Mesendoderm (in vitro differentiated cells): ENCODE data around the gene AKAP6.

Source experiments
- DNase-seq: peaks from one replicate; pipeline ENCODE4 v3.0.0; 2013
- H2AK5ac ChIP-seq: 2 replicates; pipeline ENCODE4 v1.6.1; 2013; ENCODE audit warnings: low read length, inconsistent platforms
- H2BK120ac ChIP-seq: 2 replicates; pipeline ENCODE4 v1.6.1; 2013; ENCODE audit warnings: low read depth, mild to moderate bottlenecking, low read length, moderate library complexity, mixed read lengths
- H2BK15ac ChIP-seq: replicated peaks from 2 replicates; pipeline ENCODE4 v1.6.1; 2013; ENCODE audit warnings: low read depth, mild to moderate bottlenecking, moderate library complexity
- H2BK5ac ChIP-seq: 2 replicates; pipeline ENCODE4 v1.6.1; 2013; ENCODE audit warnings: low read length, inconsistent platforms
- H3K18ac ChIP-seq: 2 replicates; pipeline ENCODE4 v1.6.1; 2013; ENCODE audit warnings: mild to moderate bottlenecking, low read length, mixed read lengths
- H3K23ac ChIP-seq: one replicate; pipeline ENCODE4 v1.6.1; 2013; ENCODE audit warnings: low read length
- H3K27ac ChIP-seq: 2 replicates; pipeline ENCODE4 v1.5.1; 2013; ENCODE audit warnings: low read depth, mild to moderate bottlenecking, inconsistent platforms, low read length, moderate library complexity
- H3K27me3 ChIP-seq: 2 replicates; pipeline ENCODE4 v1.6.1; 2013; ENCODE audit warnings: low read length, control low read depth, mild to moderate bottlenecking, inconsistent platforms; ENCODE audit not compliant: insufficient read depth, poor library complexity
- H3K36me3 ChIP-seq: 2 replicates; pipeline ENCODE4 v1.6.1; 2013; ENCODE audit warnings: low read length, inconsistent platforms; ENCODE audit not compliant: control insufficient read depth, insufficient read depth
- H3K4ac ChIP-seq: one replicate; pipeline ENCODE4 v1.6.1; 2013; ENCODE audit warnings: low read depth, mild to moderate bottlenecking, low read length, moderate library complexity
- H3K4me1 ChIP-seq: 2 replicates; pipeline ENCODE4 v1.6.1; 2013; ENCODE audit warnings: low read depth, low read length, inconsistent platforms; ENCODE audit not compliant: control insufficient read depth
- H3K4me2 ChIP-seq: 2 replicates; pipeline ENCODE4 v1.6.1; 2013; ENCODE audit warnings: low read length
- H3K4me3 ChIP-seq: 2 replicates; pipeline ENCODE4 v1.5.1; 2013; ENCODE audit warnings: mild to moderate bottlenecking, low read length
- H3K56ac ChIP-seq: one replicate; pipeline ENCODE4 v1.6.1; 2013; ENCODE audit warnings: low read length
- H3K79me1 ChIP-seq: 2 replicates; pipeline ENCODE4 v1.6.1; 2013; ENCODE audit warnings: low read length, inconsistent platforms
- H3K79me2 ChIP-seq: 2 replicates; pipeline ENCODE4 v1.6.1; 2013; ENCODE audit warnings: mild to moderate bottlenecking, low read length; ENCODE audit not compliant: control insufficient read depth, insufficient read depth
- H3K9ac ChIP-seq: 2 replicates; pipeline ENCODE4 v1.6.1; 2013; ENCODE audit warnings: low read length, inconsistent platforms
- H4K5ac ChIP-seq: one replicate; pipeline ENCODE4 v1.6.1; 2013; ENCODE audit warnings: low read length
- H4K8ac ChIP-seq: one replicate; pipeline ENCODE4 v1.6.1; 2013; ENCODE audit warnings: low read depth, mild to moderate bottlenecking, control low read depth, low read length, moderate library complexity
- WGBS: extraction: QIAGEN DNeasy Blood & Tissue Kit; methylation state at CpG from one replicate; pipeline ENCODE4 v1.1.7; 2013; ENCODE audit warnings: low lambda C conversion rate, missing lambda C conversion rate; ENCODE audit not compliant: insufficient coverage; ENCODE audit errors: extremely low coverage; 5-methylcytosine and 5-hydroxymethylcytosine counted together

Gene AKAP6

DNA sequence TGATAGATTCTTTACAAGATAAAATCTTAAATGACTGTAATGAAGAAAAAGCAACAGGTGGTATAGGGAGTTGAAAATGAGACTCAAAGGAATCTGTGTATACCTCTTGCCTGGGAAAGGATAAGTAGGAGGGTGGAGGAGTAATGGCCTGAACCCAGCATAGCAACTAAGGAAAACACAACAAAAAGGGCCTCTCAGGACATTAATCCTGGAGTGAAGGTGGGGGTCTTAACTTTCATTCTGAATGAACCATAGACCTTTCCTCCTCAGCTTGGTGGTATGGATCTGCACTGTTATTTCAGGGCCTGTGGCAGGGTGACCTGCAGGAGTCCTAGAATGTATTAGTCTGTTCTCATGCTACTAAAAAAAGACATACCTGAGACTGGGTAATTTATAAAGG, 185.6 kb downstream of the AKAP6 start:
- Histone ChIP-seq H3K4me3 (no peak overlapping the region), H3K56ac (no peak overlapping the region), H2BK120ac (no peak overlapping the region), H3K4me1 (no peaks in the 10 kb centered on the region), H2BK15ac (no peak overlapping the region), H3K36me3 (no peaks in the 10 kb centered on the region), H3K27me3 (no peaks in the 10 kb centered on the region), H3K9ac (no peak overlapping the region), H2AK5ac (no peak overlapping the region), H2BK5ac (no peak overlapping the region), H3K27ac (no peak overlapping the region), H4K8ac (no peak overlapping the region), H3K79me1 (no peaks in the 10 kb centered on the region), H3K18ac (no peak overlapping the region), H4K5ac (no peak overlapping the region), H3K79me2 (no peaks in the 10 kb centered on the region), H3K4me2 (no peak overlapping the region), H3K4ac (peak overlapping the region; percentile 4), H3K23ac (no peak overlapping the region)
- no peak for DNase-seq

DNA sequence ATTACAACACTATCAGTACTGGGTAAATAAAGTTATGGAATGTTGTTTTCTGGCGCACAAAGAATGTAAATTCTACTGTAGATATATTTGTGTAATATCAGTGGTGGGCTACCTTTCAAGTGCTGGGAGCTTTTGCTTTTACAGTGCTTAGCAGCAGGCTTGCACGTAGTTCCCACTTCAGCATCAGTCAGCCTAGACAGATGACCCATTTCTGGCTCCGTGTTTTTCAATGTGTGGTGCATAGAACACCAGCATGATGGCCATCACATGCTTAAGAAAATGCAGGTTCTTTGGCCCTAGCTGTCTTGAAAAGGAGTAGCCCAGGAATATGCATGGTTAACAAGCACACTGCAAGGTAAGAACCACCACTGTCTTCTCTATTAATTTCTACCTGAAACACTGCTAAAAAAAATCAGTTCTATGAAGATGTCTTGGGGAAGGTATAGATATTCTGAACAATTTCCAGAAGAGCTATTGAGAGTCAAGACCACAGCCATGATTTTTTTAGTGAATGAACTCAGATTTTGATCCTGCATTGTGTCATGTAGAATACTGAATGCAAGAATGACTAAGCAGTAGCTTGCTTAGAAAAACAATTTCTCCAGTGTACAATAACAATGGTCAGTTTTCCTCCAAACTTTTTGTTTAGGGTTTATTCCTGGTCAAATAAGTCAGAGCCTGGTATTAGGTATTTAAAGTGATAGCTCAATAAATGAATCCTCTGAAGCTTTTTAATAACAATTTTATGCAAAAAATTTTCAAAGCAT, 195.7 kb downstream of the AKAP6 start:
- H3K79me1 ChIP-seq = no peaks in the 10 kb centered on the region
- H3K56ac ChIP-seq = no peak overlapping the region
- no peak overlapping the region for H2BK15ac ChIP-seq
- no peak overlapping the region for H2BK5ac ChIP-seq
- H3K9ac ChIP-seq = no peak overlapping the region
- H2BK120ac ChIP-seq = no peak overlapping the region
- no peak overlapping the region for H3K18ac ChIP-seq
- no peak overlapping the region for H3K27ac ChIP-seq
- H3K4ac ChIP-seq = no peak overlapping the region
- DNase-seq = no peak
- no peaks in the 10 kb centered on the region for H3K27me3 ChIP-seq
- H3K79me2 ChIP-seq = no peaks in the 10 kb centered on the region
- no peak overlapping the region for H2AK5ac ChIP-seq
- no peak overlapping the region for H3K23ac ChIP-seq
- WGBS = no CpG with 5 or more reads among the region's 3 CpGs
- H3K4me1 ChIP-seq = no peaks in the 10 kb centered on the region
- H3K36me3 ChIP-seq = no peaks in the 10 kb centered on the region
- H4K8ac ChIP-seq = no peak overlapping the region
- H3K4me3 ChIP-seq = no peak overlapping the region
- H4K5ac ChIP-seq = no peak overlapping the region
- no peak overlapping the region for H3K4me2 ChIP-seq

DNA sequence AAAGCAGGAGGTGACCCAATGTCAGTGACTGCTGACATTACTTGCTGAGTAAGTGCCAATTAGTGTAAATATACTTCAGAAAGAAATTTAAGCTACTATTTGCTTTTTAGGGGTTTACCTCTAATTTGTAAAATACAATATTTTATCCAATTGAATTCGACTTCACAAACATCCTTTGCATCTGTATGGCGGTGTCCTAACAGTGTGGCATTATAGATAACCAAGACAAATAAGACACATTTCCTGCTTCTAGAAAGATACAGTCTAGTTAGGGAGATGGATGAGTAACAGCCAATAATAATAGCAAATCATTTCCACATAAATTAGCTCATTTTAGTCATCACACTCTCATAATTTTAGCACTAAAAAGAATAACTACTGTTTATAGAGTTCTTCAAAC, 196.5 kb downstream of the AKAP6 start:
- H3K27me3 ChIP-seq = no peaks in the 10 kb centered on the region
- H3K56ac ChIP-seq = no peak overlapping the region
- H2AK5ac ChIP-seq = no peak overlapping the region
- no peak overlapping the region for H4K5ac ChIP-seq
- H3K18ac ChIP-seq = no peak overlapping the region
- no peak overlapping the region for H2BK5ac ChIP-seq
- DNase-seq = no peak
- H4K8ac ChIP-seq = no peak overlapping the region
- no peaks in the 10 kb centered on the region for H3K4me1 ChIP-seq
- WGBS = no CpG with 5 or more reads among the region's 2 CpGs
- no peak overlapping the region for H3K27ac ChIP-seq
- no peak overlapping the region for H3K4me2 ChIP-seq
- H3K9ac ChIP-seq = no peak overlapping the region
- no peak overlapping the region for H3K23ac ChIP-seq
- no peaks in the 10 kb centered on the region for H3K79me2 ChIP-seq
- H3K4me3 ChIP-seq = no peak overlapping the region
- H3K4ac ChIP-seq = no peak overlapping the region
- H3K79me1 ChIP-seq = no peaks in the 10 kb centered on the region
- no peak overlapping the region for H2BK15ac ChIP-seq
- H3K36me3 ChIP-seq = no peaks in the 10 kb centered on the region
- no peak overlapping the region for H2BK120ac ChIP-seq

DNA sequence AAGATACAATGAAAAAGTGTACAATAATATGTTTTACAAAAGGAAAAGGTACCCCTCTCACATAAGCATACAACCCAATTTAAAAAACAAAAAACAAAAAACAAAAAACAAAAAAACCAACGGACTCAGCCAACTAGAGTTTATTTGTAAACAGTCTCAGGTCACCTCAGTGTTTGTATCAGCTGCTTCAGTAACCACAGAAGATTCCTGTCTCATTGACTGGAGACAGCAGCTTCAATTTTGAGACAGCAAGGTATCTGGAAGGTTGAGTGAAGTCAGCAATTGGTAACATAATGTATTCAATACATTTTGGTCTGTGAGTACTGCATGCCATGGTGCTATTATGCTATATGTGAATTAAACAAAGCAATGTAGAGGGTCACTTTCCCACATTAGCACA, 201.7 kb downstream of the AKAP6 start:
- no peak for DNase-seq
- Histone ChIP-seq H3K4me1 (no peaks in the 10 kb centered on the region), H4K5ac (no peak overlapping the region), H3K4ac (no peak overlapping the region), H3K18ac (no peak overlapping the region), H2BK5ac (no peak overlapping the region), H2BK15ac (no peak overlapping the region), H3K79me2 (no peaks in the 10 kb centered on the region), H3K79me1 (no peaks in the 10 kb centered on the region), H3K36me3 (no peaks in the 10 kb centered on the region), H3K9ac (no peak overlapping the region), H2AK5ac (no peak overlapping the region), H3K56ac (no peak overlapping the region), H3K27ac (no peak overlapping the region), H4K8ac (no peak overlapping the region), H3K27me3 (no peaks in the 10 kb centered on the region), H2BK120ac (no peak overlapping the region), H3K4me2 (no peak overlapping the region), H3K23ac (no peak overlapping the region), H3K4me3 (no peak overlapping the region)
- WGBS = no CpG with 5 or more reads among the region's 1 CpG

DNA sequence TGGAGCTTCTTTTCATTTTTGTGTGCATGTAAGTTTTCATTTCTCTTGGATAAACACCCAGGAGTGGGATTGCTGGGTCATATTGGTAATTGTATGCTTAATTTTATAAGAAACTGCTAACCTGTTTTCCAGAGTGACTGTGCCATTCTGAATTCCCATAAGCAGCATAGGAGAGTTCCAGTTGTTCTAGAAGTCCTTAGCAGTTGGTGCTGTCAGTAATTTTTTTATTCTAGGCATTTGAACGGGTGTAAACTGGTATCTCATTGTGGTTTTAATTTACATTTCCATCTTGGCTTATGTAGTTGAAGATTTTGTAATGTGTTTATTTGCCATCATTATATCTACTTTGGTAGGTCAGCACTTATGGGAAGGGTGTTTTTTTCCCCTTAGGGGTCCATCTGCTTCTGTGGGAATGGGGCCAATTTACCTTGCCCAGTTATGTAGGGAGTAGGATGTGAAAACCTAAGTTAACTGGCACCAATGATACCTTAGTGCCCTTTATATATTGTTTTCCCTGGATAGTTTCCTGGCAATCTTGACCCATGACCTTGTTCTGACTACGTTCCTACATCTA, 202.9 kb downstream of the AKAP6 start:
- no peak overlapping the region for H3K4me3 ChIP-seq
- H2BK15ac ChIP-seq = no peak overlapping the region
- no peak overlapping the region for H2BK5ac ChIP-seq
- H3K4ac ChIP-seq = no peak overlapping the region
- no peaks in the 10 kb centered on the region for H3K27me3 ChIP-seq
- no peaks in the 10 kb centered on the region for H3K4me1 ChIP-seq
- H3K79me1 ChIP-seq = no peaks in the 10 kb centered on the region
- no peak overlapping the region for H3K56ac ChIP-seq
- no peak overlapping the region for H3K9ac ChIP-seq
- H3K4me2 ChIP-seq = no peak overlapping the region
- H4K5ac ChIP-seq = no peak overlapping the region
- no peak overlapping the region for H3K18ac ChIP-seq
- H2AK5ac ChIP-seq = no peak overlapping the region
- no peaks in the 10 kb centered on the region for H3K79me2 ChIP-seq
- H4K8ac ChIP-seq = no peak overlapping the region
- DNase-seq = no peak
- H3K23ac ChIP-seq = no peak overlapping the region
- WGBS = no CpG with 5 or more reads among the region's 2 CpGs
- no peak overlapping the region for H2BK120ac ChIP-seq
- H3K27ac ChIP-seq = no peak overlapping the region
- H3K36me3 ChIP-seq = no peaks in the 10 kb centered on the region

DNA sequence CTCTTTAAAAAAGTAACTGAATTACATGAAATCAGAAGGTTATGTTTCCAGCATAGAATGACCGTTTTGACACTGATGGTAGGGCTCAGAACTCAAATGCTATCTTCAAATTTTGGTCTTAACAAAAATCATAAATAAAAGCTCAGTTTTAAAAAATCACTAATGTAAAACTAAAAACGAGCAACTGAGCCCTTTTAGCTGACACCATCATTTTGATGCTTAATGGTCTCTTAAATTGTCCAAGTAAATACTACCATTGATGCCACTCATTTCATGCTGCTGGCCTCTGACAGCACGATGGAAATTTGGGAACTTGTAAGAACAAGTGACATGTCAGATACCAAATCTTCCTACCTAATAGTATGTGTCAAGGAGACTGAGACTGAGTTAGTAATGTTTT, 205.0 kb downstream of the AKAP6 start:
- H3K18ac ChIP-seq = no peak overlapping the region
- no peaks in the 10 kb centered on the region for H3K27me3 ChIP-seq
- H3K4me2 ChIP-seq = no peak overlapping the region
- H4K8ac ChIP-seq = no peak overlapping the region
- H3K4me3 ChIP-seq = no peak overlapping the region
- no peak overlapping the region for H4K5ac ChIP-seq
- H3K27ac ChIP-seq = no peak overlapping the region
- H3K36me3 ChIP-seq = no peaks in the 10 kb centered on the region
- H3K79me1 ChIP-seq = no peaks in the 10 kb centered on the region
- H3K56ac ChIP-seq = no peak overlapping the region
- DNase-seq = no peak
- no peak overlapping the region for H2BK120ac ChIP-seq
- H3K4me1 ChIP-seq = no peaks in the 10 kb centered on the region
- WGBS = no CpG with 5 or more reads among the region's 3 CpGs
- no peak overlapping the region for H3K23ac ChIP-seq
- H2AK5ac ChIP-seq = no peak overlapping the region
- no peaks in the 10 kb centered on the region for H3K79me2 ChIP-seq
- no peak overlapping the region for H2BK5ac ChIP-seq
- no peak overlapping the region for H3K9ac ChIP-seq
- no peak overlapping the region for H2BK15ac ChIP-seq
- H3K4ac ChIP-seq = no peak overlapping the region
